HUDEP-2 (cell line): ENCODE measurements around the gene ZNF773.

Source experiments
- DNase-seq, 76 experiments: peaks; one replicate each; lab custom pipeline; 2025; ENCODE audit not compliant: unreplicated experiment in 76 of 76; lab: John Stamatoyannopoulos, UW

The ZNF773 gene

GRCh38 chr19:57557659-57558058 is 57.9 kb downstream of the ZNF773 start:
- DNase-seq: no peak
